H54 (cell line): ENCODE measurements around the gene TNS1.
"Not testable (repeated sequence)": the region's sequence is repeated elsewhere in the genome, so short reads cannot be mapped to it uniquely, and the experiment has no call there.

Source experiments
- DNase-seq: peaks from one replicate; pipeline ENCODE4 v3.0.0; 2011; ENCODE audit warnings: low spot score, mixed read lengths; ENCODE audit not compliant: insufficient read length
- FAIRE-seq: peaks from 3 replicates; lab custom pipeline; 2011; peaks lifted over from hg19 to GRCh38; lab: Jason Lieb, UNC
- POLR2A ChIP-seq: IDR thresholded peaks from 2 replicates; pipeline ENCODE4 v1.6.1; 2011; ENCODE audit warnings: low read depth, mild to moderate bottlenecking, low read length

Gene TNS1

GRCh38 chr2:218002845-218003180, at the start of gene TNS1:
TNS1 (minus strand) TSS chr2:218002995; CDS start chr2:218002872, 123 bp downstream.
- DNase-seq (no peak), FAIRE-seq (no peak)
- no peak for TF ChIP-seq POLR2A

DNA sequence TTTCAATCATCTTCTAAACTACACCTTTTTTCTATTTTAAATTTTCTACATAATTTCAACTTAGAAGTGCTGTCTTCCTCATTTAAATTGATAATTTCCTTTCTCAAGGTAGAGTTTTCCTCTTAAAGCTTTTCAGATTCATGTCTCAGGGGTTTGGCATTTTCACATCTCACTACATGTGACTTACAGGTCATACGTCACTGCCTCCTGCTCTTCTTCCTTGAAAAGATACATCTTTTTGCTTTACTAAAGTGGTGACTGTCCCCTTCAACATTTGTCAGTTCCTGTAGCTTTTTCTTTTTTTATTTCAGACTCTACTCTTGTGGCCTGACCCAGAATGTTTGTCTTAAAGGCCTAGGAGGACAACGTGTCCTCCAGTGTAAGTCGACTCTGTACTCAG, 49.1 kb upstream of the TNS1 start:
- no peak for FAIRE-seq

DNA sequence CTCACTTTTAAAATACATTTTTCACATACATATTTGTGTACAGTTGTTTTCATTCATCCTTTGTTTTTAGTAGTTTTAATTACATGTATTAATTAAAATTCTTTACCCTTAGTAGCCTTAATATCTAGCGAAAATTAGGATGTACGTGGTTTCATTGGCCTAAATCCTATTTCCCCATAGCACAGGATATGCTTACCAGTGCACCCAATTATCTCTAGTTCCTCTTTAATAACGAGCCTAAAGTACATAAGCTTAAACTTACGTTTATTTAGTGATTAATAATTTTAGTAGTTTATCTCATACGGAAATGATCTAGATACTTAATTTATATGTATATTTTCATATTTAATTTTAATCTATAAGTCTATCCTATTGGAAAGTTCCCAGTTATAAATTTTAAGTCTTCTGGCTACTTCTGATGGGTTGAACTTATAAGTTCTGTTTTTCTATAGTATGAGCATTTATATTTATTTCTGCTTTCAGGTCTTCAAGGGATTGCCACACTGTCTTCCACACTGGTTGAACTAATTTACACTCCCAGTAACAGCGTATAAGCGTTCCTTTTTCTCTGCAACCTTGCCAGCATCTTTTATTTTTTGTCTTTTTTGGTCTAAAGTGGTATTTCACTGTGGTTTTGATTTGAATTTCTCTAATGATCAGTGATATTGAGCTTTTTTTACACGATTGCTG, 44.9 kb upstream of the TNS1 start:
- TF ChIP-seq POLR2A, result no peak
- DNase-seq (no peak), FAIRE-seq (no peak)

More for the DNA sequence above, 49.1 kb upstream of the TNS1 start:
- TF ChIP-seq POLR2A, result no peak
- no peak for DNase-seq

DNA sequence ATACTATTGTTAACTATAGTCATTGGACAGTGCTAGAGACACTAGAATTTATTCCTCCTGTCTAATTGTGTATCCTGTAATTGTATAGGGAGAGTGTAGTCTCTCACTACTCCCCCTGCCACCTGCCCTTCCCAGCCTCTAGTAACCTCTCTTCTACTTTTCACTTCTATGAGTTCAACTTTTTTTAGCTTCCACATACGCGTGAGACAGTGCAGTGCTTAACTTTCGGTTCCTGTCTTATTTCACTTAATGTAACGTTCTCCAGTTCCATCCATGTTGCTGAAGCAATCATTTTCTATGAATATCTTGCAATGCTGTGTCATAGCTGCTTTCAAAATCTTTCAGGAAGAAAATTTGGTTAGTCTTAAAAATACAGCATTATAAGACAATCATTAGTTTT, 43.4 kb upstream of the TNS1 start:
- FAIRE-seq (no peak), DNase-seq (no peak)
- no peak for TF ChIP-seq POLR2A

DNA sequence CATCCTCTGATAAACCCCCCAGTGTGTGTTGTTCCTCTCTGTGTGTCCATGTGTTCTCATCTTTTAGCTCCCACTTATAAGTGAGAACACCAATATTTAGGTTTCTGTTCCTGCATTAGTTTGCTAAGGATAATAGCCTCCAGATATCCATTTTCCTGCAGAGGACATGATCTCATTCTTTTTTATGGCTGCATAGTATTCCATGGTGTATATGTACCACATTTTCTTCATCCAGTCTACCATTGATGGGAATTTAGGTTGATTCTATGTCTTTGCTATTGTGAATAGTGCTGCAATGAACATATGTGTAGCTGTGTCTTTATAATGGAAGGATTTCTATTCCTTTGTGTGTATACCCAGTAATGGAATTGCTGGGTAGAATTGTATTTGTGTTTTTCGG, 41.8 kb upstream of the TNS1 start:
- DNase-seq, FAIRE-seq: not testable (repeated sequence)

DNA sequence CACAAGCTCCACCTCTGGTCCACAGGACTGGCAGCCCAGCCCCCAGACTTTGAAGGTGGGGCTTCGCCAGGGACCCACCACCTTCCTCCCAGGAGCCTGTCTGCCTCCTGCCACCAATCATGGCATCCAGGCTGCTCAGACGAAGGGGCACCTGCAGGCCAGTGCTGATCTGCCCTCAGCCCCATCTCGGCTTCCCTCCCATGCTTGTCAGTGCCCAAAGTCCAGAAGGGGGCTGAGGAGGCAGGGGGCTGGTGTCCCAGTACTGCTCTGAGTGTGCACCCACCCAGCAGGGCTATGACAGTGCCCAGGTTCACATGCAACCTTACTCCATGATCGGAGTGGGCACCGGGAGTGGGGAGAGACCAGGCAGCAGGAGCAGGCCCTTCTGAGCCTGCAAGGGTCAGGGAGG, 40.9 kb upstream of the TNS1 start:
- FAIRE-seq (no peak), DNase-seq (no peak)
- no peak for TF ChIP-seq POLR2A

- DNase-seq, result no peak
- TF ChIP-seq POLR2A, result no peak
These were observed 40.3 kb upstream of the TNS1 start for GRCh38 chr2:218043100-218043499.

GRCh38 chr2:218041302-218042168, 38.7 kb upstream of the TNS1 start:
- DNase-seq, result no peak
- no peak for FAIRE-seq

More at GRCh38 chr2:218043100-218043499, 40.3 kb upstream of the TNS1 start:
- no peak for FAIRE-seq

GRCh38 chr2:218040883-218041282, 38.1 kb upstream of the TNS1 start:
- DNase-seq, result no peak
- FAIRE-seq, result no peak
- TF ChIP-seq POLR2A, result no peak

More at GRCh38 chr2:218041302-218042168, 38.7 kb upstream of the TNS1 start:
- no peak for TF ChIP-seq POLR2A

- FAIRE-seq (no peak), DNase-seq (no peak)
- no peak for TF ChIP-seq POLR2A
These were observed 36.4 kb upstream of the TNS1 start for GRCh38 chr2:218039171-218039570.

GRCh38 chr2:218036371-218036770, 33.6 kb upstream of the TNS1 start:
- TF ChIP-seq POLR2A, result no peak
- FAIRE-seq (no peak), DNase-seq (no peak)

- no peak for TF ChIP-seq POLR2A
- FAIRE-seq, result no peak
These were observed 32.8 kb upstream of the TNS1 start for GRCh38 chr2:218035463-218036100.

DNA sequence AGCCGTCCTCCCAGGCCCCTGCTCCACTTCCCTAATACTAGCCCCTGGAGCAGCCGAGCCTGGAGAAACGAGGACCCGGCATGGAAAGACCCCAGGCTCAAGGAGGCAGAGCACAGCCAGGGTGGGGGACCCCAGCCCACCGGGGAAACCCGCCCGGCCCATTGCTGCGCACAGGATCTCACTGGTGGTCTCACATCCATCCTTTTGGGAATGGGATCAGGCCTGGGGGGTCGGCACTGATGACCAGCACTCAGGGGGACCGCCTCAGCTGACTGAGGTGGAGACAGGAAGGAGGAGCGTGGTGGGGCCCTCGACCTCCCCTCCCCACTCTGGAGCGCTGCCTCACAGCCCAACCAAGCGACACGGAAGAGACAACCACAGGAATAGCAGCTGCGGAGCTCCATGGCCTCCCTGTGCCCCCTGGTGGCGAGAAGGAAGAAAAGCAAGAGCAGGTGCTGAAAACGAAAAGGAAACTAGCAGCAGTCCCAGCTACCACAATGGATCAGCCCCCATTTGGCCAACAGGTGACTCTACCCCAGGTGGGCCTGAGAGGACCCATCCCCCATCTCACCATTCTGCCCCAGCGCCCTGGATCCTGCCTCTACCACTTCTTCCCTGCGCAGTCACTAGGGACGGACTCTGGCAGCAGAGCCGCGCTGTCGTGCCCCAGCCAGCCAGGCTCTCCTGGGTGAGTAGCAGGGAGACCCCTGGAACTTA, 31.9 kb upstream of the TNS1 start:
- not testable (repeated sequence) for FAIRE-seq, DNase-seq

More at GRCh38 chr2:218035463-218036100, 32.8 kb upstream of the TNS1 start:
- DNase-seq, result no peak
